ENCODE results near the gene DEGS2. TPM values are rescaled to one million over a fixed set of nuclear protein-coding genes. Genes with fewer than 3 reads are reported as not detected.

DEGS2 gene
- total RNA-seq, 1 experiment from 2014 or later, result not detected

- DNase-seq, result no peak
- no peak overlapping the region for H3K4me3 ChIP-seq
- H3K36me3 ChIP-seq, result no peaks in the 10 kb centered on the region
- H3K27me3 ChIP-seq, result no peaks in the 10 kb centered on the region
- H3K9me3 ChIP-seq, result no peaks in the 10 kb centered on the region
Measured at GRCh38 chr14:100143934-100144333, 15.5 kb downstream of the DEGS2 start.

- Histone ChIP-seq H3K36me3 (no peaks in the 10 kb centered on the region), H3K4me3 (no peak overlapping the region), H3K9me3 (no peaks in the 10 kb centered on the region), H3K27me3 (no peaks in the 10 kb centered on the region)
- no peak for DNase-seq
Measured at GRCh38 chr14:100143523-100143922, 15.9 kb downstream of the DEGS2 start.

- Histone ChIP-seq H3K9me3 (no peaks in the 10 kb centered on the region), H3K4me3 (no peak overlapping the region), H3K36me3 (no peaks in the 10 kb centered on the region), H3K27me3 (no peaks in the 10 kb centered on the region)
- DNase-seq, result no peak
Measured at GRCh38 chr14:100142073-100143040, 17.1 kb downstream of the DEGS2 start.

- Histone ChIP-seq H3K4me3 (no peak overlapping the region), H3K36me3 (no peaks in the 10 kb centered on the region), H3K9me3 (no peaks in the 10 kb centered on the region), H3K27me3 (no peaks in the 10 kb centered on the region)
- DNase-seq, result no peak
Measured at GRCh38 chr14:100141098-100141497, 18.3 kb downstream of the DEGS2 start.

GRCh38 chr14:100140452-100141078, 18.9 kb downstream of the DEGS2 start:
- DNase-seq, result no peak
- no peaks in the 10 kb centered on the region for H3K9me3 ChIP-seq
- no peaks in the 10 kb centered on the region for H3K36me3 ChIP-seq
- no peak overlapping the region for H3K4me3 ChIP-seq
- no peaks in the 10 kb centered on the region for H3K27me3 ChIP-seq

- DNase-seq, result no peak
- Histone ChIP-seq H3K4me3 (no peak overlapping the region), H3K9me3 (no peaks in the 10 kb centered on the region), H3K36me3 (no peaks in the 10 kb centered on the region), H3K27me3 (no peaks in the 10 kb centered on the region)
Measured at GRCh38 chr14:100138955-100139354, 20.5 kb downstream of the DEGS2 start.

- Histone ChIP-seq H3K4me3 (no peak overlapping the region), H3K27me3 (no peaks in the 10 kb centered on the region), H3K9me3 (no peaks in the 10 kb centered on the region), H3K36me3 (no peaks in the 10 kb centered on the region)
- DNase-seq, result no peak
Measured at GRCh38 chr14:100138082-100138787, 21.2 kb downstream of the DEGS2 start.

- Histone ChIP-seq H3K4me3 (no peak overlapping the region), H3K9me3 (no peaks in the 10 kb centered on the region), H3K36me3 (no peaks in the 10 kb centered on the region; the same call in 1 of the 2 replicates), H3K27me3 (no peaks in the 10 kb centered on the region)
- no peak for DNase-seq
Measured at GRCh38 chr14:100137173-100137572, 22.3 kb downstream of the DEGS2 start.

GRCh38 chr14:100135784-100136183, 23.7 kb downstream of the DEGS2 start:
- no peak overlapping the region for H3K4me3 ChIP-seq
- no peak for DNase-seq

GRCh38 chr14:100135073-100135472, 24.4 kb downstream of the DEGS2 start:
- Histone ChIP-seq H3K4me3 (no peak overlapping the region), H3K36me3 (no peaks in the 10 kb centered on the region; the same call in 1 of the 2 replicates), H3K27me3 (no peaks in the 10 kb centered on the region), H3K9me3 (no peaks in the 10 kb centered on the region)
- no peak for DNase-seq

More at GRCh38 chr14:100135784-100136183, 23.7 kb downstream of the DEGS2 start:
- Histone ChIP-seq H3K36me3 (no peaks in the 10 kb centered on the region; the same call in 1 of the 2 replicates), H3K9me3 (no peaks in the 10 kb centered on the region), H3K27me3 (no peaks in the 10 kb centered on the region)

GRCh38 chr14:100134586-100134985, 24.9 kb downstream of the DEGS2 start:
- no peaks in the 10 kb centered on the region for H3K9me3 ChIP-seq
- no peaks in the 10 kb centered on the region for H3K27me3 ChIP-seq

GRCh38 chr14:100132903-100133510, 26.4 kb downstream of the DEGS2 start:
- DNase-seq, result no peak
- Histone ChIP-seq H3K27me3 (no peaks in the 10 kb centered on the region), H3K4me3 (no peak overlapping the region), H3K9me3 (no peaks in the 10 kb centered on the region), H3K36me3 (no peaks in the 10 kb centered on the region; the same call in 1 of the 2 replicates)

More at GRCh38 chr14:100134586-100134985, 24.9 kb downstream of the DEGS2 start:
- no peak overlapping the region for H3K4me3 ChIP-seq
- H3K36me3 ChIP-seq, result no peaks in the 10 kb centered on the region; the same call in 1 of the 2 replicates
- DNase-seq, result no peak

GRCh38 chr14:100132161-100132902, 27.1 kb downstream of the DEGS2 start:
- DNase-seq, result peak; percentile 82
- Histone ChIP-seq H3K9me3 (no peaks in the 10 kb centered on the region), H3K27me3 (no peaks in the 10 kb centered on the region), H3K36me3 (no peaks in the 10 kb centered on the region; the same call in 1 of the 2 replicates), H3K4me3 (no peak overlapping the region)

- no peaks in the 10 kb centered on the region for H3K9me3 ChIP-seq
- no peaks in the 10 kb centered on the region; the same call in 1 of the 2 replicates for H3K36me3 ChIP-seq
- H3K27me3 ChIP-seq, result no peaks in the 10 kb centered on the region
- no peak for DNase-seq
- H3K4me3 ChIP-seq, result no peak overlapping the region
Measured at GRCh38 chr14:100131181-100131580, 28.3 kb downstream of the DEGS2 start.

- H3K27me3 ChIP-seq, result no peaks in the 10 kb centered on the region
- no peaks in the 10 kb centered on the region; the same call in 1 of the 2 replicates for H3K36me3 ChIP-seq
- no peak for DNase-seq
Measured at GRCh38 chr14:100130521-100130920, 28.9 kb downstream of the DEGS2 start.

GRCh38 chr14:100129161-100129589, 30.3 kb downstream of the DEGS2 start:
- Histone ChIP-seq H3K9me3 (no peaks in the 10 kb centered on the region), H3K27me3 (no peaks in the 10 kb centered on the region), H3K36me3 (no peaks in the 10 kb centered on the region; the same call in 1 of the 2 replicates), H3K4me3 (no peak overlapping the region)
- peak; percentile 45 for DNase-seq

More at GRCh38 chr14:100130521-100130920, 28.9 kb downstream of the DEGS2 start:
- no peak overlapping the region for H3K4me3 ChIP-seq
- H3K9me3 ChIP-seq, result no peaks in the 10 kb centered on the region
